Left colon (tissue), 2 donors: ENCODE results near the gene ITGA7. TPM values are rescaled to one million over a fixed set of nuclear protein-coding genes. Genes with fewer than 3 reads are reported as not detected.
A peak's percentile ranks its signal among the peaks of the same experiment; 100 is the strongest.

Source experiments
- ATAC-seq: fragments of 200-7000 bp; cut with Tn5 transposase; one replicate; pipeline ENCODE4 v1.9.1; 2020; ENCODE audit warnings: mild to moderate bottlenecking, moderate library complexity
- DNase-seq, 2 donors: peaks; one replicate each; pipeline ENCODE4 v3.0.0-alpha.2; 2020
- intact Hi-C, 2 donors: fragments of 100-400 bp; cut with DNase I in 1 of 2; cut with micrococcal nuclease in 1 of 2; formaldehyde crosslinking; loops; one replicate each; pipeline versions ENCODE4 v1.11.2 to v1.14.0; 2022; cut with DNase I, micrococcal nuclease
- total RNA-seq, 2 donors: library from RNA; stranded (reverse); fragmentation: NEBNext Ultra II Directional; extraction: Animal tissue kit (Norgen Biotek cat#: 25700); gene quantifications; one replicate each; pipeline ENCODE4 v1.2.1, GENCODE V29; 2021
- donor health status: DM: no; HTN: no; CAD: no.
- donor health status: DM: yes; HTN: yes; CAD: no.

Gene ITGA7
- total RNA-seq, 2 donors from 2014 or later, result 10.2 to 56.5 TPM

DNA sequence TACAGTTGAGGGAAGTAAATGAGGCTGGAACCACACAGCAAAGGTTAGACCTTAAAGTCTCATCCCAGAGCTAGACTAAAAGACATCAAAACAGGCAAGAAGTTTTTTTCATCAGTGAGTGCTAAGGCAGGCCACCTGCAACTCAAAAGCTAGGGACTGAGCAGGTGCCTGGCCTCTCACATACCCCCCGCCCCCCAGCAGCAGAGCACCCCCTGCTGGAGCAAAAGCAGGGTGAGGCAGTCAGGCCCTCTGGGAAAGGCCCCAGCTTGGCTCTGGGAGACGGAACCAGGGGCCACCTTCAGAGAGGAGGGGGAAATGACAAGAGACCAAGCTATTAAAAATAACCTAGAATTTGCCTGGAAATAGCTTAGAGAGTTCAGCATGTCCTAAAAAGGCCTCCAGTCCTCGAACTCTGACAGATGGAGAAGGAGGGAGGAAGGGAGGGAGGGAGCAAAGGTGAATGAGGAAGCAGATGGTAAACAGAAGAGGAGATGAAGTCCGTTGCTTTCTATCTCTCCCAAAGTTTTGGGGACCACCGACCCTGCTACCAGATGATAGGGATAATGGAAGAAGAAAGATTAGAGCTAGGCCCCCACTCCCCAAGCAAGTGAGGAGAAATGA, 1.8 kb downstream of the ITGA7 start:
- intact Hi-C loops, result no loop called here
- DNase-seq, result no peak

DNA sequence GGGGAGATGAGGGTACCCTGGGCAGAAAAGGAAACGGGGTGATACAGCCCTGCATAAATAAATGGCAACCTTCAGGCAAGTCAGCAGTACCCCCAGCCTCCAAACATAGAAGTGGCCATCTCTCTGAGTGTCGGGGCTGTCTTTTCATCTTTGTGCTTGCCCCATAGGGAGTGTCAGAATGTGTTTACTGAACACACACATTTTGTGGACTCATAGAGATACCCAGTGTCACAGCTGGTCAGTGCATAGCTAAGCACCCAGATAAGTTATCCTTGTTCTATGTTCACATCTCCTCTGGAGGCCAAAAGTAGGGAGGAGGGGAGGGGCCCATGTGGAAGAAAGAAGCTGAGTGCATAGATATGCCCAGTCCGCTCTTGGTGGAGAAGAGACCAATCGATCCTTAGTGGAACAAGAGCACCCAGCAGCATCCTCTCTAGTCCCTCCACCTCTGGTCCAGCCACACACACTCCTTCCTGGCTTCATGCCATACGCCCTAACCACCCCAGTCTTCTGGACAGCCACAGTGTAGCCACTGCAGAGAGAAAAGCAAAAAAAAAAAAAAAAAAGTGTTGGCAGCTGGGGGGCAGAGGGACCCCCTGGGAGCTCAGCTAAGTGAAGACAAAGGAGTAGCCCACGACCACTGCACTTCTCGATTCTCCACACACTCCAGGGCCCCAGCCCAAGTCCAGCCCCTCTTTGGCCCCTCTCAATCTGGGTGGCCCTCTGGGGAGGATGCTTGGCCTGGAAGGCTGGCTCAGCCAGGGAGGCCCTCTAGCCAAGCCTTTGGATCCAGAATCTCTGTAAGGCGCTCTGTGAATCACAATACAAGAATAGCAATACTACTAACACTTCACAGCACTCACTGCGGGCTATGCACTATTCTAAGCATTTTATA, 2.6 kb downstream of the ITGA7 start:
- ATAC-seq, result no peak
- intact Hi-C loops, result no loop called here
- DNase-seq, result no peak

More for the DNA sequence above, 1.8 kb downstream of the ITGA7 start:
- peak; percentile 33 for ATAC-seq

DNA sequence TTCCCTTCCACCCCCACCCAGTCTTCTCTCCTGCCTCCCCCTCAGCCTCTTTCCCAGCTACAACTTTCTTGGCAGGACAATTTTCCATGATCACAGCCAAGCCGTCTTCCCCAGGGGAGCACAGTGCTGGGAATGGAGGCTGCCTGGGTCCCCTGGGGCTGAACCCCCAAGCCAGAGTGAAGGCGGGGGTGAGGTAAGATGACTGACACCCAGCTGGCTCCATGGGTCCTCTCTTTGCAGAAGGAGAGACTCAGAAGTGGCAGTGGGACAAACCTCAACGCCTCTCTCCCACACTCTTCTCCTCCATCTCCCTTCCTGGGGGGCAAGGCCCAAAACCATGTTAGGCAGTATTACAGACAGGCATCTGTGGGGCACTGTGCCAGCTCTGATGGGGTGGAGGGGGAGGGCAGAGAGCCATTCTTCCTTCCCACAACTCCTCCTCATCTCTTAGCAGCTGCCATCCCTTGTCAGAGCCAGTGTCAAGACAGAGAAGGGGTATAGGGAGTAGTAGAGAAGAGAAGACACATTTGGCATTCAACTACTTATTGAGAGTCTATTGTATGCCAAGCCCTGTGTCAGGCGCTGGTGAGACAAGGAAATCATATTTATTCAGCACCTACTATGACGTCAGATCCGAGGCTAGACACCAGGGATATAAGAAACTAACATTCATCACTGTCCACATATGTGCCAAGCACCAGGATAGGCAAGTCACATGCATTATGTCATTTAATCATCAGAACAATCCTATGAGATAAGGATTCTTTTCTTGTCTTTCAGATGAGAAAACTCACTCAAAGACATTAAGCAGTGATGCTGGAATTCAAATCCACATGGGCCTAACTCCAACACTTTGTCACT, 3.6 kb downstream of the ITGA7 start:
- intact Hi-C loops, result no loop called here
- no peak for DNase-seq
- ATAC-seq, result no peak

DNA sequence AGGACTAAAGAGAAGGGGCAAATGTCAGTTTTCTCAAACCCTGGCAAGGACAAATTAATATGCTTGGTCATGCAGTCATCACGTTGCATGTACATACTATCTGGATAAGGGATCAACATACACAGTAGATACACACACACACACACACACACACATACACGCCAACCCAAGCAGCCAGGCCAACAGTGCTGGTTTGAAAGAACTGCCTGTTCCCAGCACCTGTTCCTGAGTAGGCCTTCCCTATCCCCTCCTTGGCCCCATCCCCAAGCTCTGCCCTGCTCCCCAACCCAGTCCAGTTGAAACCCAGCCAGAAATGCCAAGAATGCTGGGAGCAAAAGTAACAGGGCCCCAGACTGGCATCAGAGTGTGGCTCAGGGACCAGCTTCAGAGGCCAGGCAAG, 4.4 kb downstream of the ITGA7 start:
- DNase-seq (peak in 1 of 2 donors; percentile 68), ATAC-seq (no peak)
- intact Hi-C loops, result no loop called here

DNA sequence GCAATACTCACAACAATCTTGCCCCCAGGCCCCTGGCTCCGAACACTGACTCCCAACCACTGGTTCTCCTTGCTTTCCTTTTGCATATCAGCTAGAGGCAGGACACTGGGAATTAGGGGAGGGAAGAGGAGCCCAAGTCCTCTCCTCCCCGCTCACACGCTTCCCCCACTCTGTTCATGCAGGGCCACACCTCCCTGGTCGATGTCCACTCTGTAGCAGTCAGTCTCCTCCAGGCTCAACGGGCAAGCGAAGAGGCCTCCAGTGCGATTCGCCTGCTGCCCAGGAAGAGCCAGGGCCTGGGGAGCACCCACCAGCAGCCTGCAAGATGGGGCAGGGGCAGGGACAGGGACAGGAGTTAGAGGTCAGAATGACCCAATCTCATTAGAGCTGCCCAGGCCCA, 4.8 kb downstream of the ITGA7 start:
- intact Hi-C loops, result no loop called here
- no peak for DNase-seq
- no peak for ATAC-seq

DNA sequence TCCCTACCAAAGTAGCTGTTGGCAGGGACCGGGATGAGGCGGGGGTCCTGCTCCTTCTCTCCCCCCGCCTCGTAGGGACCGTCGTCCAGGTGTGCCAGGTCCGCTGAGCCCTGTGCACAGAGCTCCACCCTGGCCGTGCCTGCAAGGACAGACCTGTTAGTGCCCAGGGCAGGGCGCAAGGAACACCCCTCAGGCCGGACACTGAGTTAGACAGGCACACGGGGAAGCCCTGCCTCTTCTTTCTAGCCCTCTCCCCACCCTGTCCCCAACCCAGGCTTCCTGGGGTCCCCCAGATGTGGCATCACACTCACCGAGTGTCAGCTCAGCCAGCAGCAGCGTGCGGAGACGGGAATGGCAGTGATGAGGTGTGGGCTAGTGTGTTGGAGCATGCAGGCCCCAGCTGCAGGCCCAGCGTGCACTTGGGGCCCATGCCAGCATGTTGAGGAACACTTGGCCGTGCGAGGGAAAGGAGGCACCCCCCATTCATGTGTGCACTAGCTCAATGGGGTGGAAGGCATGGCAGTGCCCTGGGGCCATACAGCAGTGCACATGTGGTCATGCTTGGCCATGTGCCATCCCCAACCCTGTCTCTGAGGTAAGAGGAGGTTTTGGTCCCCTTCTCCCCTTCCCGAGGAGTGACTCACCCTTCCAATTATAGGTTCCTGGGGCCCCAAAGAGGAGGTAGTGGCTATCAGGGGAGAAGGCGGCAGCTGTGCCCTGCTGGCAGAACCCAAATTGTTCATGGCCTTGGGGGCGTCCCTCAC, 7.3 kb downstream of the ITGA7 start:
- intact Hi-C loops, result no loop called here
- DNase-seq (no peak), ATAC-seq (no peak)

DNA sequence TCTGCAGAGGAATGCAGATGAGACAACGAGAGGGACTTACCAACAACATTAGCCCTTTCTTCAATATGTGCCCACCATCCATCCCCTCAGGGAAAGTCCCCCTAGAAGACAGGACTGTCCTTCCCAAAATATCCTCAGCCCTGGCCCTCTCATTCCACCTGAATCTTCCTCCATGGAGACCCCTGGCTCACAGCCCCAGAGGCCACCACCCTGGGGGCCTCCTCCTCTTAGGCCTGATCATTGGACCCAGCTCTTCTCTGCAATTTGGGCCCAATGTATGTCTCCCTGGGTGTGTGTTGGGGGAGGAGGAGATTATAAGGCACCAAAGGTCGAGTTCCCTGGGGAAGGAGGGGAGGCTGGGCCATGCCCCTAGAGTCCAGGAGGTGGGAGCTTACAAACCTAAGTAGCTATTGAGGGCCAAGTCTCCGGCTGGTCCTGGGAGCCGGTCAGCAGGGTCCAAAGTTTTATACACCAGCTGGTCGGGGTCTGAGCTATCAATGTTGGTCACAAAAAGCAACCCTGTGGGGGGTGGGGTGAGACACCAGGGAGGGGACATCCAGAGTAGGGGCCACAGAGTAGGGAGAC, 8.1 kb downstream of the ITGA7 start:
- ATAC-seq, result no peak
- peak in 1 of 2 donors; percentile 8 for DNase-seq
- intact Hi-C loops, result no loop called here

DNA sequence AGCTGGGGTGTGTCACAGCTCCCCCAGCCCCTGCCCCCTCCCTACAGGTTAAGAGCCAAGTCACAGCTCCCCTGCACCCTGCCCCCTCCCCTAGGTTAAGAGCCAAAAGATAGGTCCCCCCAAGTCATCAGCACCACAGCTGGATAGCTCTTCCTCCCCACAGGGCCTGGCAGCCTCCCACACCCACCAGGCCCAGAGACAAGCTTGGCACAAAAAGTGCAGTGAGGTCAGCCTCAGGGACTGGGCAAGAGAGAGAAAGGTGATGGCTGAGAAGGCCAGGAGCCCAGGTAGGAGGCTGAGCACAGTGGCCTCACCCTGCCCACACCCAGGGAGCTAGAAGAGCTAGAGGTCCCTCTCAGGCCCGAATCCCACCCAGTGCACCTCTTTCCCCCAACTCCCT, 8.7 kb downstream of the ITGA7 start:
- ATAC-seq (no peak), DNase-seq (no peak)
- intact Hi-C loops, result no loop called here

DNA sequence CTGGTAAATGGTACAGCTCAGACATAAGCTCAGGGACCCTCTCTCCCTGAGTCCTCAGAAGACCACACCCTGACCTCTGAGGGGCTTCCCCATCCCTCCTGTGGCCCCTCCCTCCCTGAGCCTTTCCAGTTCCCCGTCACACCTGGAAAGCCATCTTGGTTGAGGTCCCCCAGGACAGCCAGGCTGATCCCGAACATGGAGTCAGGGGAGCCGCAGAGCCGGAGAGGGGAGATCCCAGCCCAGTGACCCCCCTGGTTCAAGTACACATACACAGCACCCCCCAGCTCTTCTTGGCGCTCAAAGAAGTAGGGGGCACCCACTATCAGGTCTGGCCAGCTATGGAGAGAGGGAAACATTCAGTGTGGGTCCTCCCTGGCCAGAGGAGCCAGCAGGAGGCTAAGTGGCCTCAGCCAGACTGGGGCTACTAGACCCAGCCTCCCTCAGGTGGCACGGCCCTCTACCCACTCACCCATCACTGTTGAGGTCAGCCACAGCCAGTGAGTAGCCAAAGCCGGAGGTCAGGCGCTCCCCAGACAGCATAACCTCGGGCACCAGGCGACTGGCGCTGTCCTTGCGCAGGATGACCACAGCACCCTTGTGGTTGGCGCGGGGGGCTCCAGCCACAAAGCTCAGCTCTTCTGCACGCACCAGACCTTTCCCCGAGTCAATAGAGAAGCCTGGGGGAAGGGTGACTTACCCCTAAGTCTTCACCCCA, 9.3 kb downstream of the ITGA7 start:
- peak in 1 of 2 donors; percentile 20 for DNase-seq
- intact Hi-C loops, result no loop called here
- ATAC-seq, result no peak

DNA sequence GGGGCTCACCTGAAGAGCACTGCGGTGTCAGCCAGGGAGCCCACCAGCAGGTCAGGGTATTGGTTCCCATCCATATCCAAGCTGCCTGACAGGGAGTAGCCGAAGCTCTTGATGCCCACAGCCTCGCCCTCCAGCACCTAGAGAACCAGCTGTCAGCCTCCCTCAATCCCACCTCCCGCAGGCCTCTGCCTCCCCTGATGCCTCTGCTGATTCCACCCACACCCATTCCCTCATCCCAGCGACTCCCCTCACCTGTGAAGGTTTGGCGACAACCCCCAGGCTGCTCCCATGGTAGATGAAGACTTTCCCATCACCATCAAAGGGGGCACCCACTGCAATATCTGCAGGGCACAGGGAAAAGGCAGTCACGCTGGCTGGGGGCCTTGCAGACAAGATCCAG, 10.0 kb downstream of the ITGA7 start:
- intact Hi-C loops, result no loop called here
- peak in 1 of 2 donors; percentile 13 for DNase-seq
- ATAC-seq, result no peak

DNA sequence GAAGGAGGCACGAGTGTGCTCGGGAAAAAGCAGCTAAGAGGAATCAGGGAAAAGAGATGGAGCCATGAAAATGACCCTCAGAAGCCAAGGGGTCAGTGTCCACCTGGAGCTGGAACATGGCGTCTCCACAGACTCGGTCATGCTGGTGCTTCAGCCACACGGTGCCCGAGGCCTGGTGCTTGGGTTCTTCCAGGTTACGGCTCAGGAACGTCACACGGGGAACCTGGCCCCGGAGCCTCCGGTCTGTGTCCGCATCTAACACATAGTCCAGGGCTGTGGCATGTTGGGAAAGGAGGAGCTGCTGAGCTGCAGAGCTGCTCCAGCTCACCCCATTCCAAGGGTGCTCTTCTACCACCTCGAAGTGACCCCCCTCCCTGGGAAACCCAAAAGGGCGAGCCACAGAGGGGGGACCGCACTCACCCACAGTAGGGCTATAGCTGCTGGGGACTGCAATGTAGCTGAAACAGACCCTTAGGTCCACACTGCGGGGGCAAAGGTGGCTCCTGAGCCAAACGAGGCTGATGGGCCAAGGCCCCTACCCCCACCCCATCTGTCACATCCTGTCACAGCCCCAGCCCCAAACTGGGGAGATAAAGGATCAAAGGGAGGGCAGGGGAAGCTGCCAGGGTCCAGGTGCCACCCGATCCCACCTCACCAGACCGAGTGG, 10.8 kb downstream of the ITGA7 start:
- no peak for ATAC-seq
- intact Hi-C loops, result no loop called here
- peak in 1 of 2 donors; percentile 17 for DNase-seq

DNA sequence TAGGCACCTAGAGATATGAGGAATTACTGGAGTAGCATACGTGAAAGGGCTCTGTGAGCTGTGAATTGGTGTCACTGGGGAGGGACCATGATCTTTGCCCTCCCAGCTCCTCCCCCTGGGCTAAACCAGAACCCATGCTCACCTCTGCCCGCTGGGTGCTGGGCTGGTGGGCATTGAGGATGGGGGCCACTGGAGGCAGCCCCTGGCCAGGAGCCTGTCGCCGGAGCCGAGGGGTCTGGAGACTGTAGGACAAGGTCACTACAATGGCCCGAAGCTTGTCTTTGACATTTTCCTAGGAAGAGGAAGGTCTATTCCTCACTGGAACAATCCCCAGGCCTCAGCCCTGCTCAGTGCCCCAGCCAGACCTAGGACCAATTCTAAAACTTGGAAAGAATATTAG, 11.6 kb downstream of the ITGA7 start:
- DNase-seq, result peak in 1 of 2 donors; percentile 5
- no peak for ATAC-seq
- intact Hi-C loops, result no loop called here

DNA sequence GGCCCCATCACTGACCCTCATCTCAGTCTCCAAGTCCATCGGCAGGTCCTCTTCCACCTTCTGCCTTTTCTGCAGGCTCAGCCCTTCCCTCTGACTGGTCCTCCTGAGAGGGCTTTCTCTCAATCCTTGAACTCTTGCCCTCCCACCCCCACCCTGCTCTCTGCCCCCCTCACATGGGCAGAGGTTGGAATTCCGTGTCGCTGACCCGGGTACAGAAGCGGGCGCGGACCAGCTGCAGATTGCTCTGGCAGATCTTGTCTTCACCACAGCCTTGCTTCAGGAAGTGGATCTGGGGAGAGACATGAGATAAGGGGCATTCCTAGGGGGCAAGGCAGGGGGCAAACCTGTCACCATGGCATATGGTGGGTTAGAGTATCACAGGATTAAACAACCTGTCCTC, 12.4 kb downstream of the ITGA7 start:
- intact Hi-C loops, result no loop called here
- DNase-seq, result peak in 1 of 2 donors; percentile 7

DNA sequence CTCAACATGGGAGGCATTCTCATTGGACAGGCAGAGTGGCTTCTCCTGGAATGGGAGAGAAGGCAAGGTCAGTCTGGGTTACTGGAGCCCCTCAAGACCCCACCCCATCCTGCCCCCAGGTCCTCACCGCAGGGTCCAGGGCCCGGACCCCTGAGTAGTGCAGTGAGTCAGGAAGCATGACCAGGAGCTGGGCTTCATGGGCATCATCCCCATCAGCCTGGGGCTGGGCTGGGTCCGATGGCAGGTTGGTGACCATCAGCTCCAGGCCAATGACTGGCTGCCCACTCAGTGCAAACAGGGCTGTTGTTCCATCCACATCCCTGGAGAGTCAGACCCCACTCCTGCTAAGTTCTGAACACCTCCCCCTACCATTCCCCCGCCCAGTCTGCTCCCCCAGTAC, 13.1 kb downstream of the ITGA7 start:
- DNase-seq, result peak in 1 of 2 donors; percentile 9
- no peak for ATAC-seq
- intact Hi-C loops, result no loop called here

More for the DNA sequence above, 12.4 kb downstream of the ITGA7 start:
- no peak for ATAC-seq

DNA sequence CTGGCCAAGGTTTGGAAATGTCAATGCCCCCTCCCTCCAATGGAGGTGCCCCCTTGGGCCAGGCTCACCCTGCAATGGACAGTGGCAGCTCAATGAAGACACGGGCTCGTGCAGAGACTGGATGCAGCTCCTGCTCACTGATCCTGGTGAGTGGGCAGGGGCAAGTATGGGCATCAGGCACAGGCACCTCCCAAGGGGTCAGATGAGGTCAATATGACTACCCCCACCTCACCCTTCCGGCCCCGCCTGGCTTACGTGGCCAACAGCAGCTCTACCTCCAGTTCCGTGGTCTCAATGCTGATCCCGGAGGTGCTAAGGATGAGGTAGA, 13.6 kb downstream of the ITGA7 start:
- intact Hi-C loops, result no loop called here
- DNase-seq (peak in 1 of 2 donors; percentile 18), ATAC-seq (no peak)

DNA sequence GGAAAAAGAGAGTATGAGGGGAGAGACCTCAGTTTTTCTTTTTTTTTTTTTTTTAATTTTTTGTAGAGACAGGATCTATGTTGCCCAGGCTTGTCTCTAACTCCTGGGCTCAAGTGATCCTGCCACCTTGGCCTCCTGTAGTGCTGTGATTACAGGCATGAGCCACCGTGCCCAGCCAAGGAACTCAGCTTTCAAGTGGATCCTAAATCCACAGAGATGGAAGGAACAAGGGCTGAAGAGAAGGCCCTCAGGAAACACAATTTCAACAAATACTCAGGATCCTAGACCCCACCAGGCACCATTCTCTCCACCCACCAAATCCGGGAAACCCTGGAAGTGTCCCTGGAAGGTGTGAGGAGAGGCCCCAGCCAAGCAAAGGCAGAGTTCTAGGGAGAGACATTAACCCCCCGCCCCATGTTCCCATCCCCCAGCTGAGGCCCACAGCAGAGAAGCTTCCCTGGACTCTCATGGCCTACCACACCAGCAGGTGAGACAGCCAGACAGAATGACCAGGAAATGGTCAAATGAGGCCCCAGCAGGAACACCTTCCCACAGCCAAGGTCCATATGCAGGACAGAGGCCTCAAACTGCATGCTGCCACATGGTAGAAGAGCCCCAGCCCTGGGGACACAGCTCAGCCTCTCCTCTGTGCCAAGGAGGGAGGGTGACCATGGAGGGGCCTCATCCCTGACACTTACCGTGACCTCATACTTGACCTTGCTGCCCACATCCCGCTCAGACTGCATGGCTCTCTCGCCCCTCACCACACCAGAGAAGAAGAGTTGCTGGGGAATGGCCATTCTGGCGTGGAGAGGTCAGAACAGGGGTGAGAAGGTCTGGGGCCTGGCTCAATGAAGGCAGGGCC, 14.1 kb downstream of the ITGA7 start:
- intact Hi-C loops, result no loop called here
- DNase-seq (peak in 1 of 2 donors; percentile 15), ATAC-seq (no peak)
